ENCODE results near the gene HOXB5. TPM values are rescaled to one million over a fixed set of nuclear protein-coding genes. Genes with fewer than 3 reads are reported as not detected.

The HOXB5 gene
- total RNA-seq: 0.35 and 2.4 TPM in 2 replicates

DNA sequence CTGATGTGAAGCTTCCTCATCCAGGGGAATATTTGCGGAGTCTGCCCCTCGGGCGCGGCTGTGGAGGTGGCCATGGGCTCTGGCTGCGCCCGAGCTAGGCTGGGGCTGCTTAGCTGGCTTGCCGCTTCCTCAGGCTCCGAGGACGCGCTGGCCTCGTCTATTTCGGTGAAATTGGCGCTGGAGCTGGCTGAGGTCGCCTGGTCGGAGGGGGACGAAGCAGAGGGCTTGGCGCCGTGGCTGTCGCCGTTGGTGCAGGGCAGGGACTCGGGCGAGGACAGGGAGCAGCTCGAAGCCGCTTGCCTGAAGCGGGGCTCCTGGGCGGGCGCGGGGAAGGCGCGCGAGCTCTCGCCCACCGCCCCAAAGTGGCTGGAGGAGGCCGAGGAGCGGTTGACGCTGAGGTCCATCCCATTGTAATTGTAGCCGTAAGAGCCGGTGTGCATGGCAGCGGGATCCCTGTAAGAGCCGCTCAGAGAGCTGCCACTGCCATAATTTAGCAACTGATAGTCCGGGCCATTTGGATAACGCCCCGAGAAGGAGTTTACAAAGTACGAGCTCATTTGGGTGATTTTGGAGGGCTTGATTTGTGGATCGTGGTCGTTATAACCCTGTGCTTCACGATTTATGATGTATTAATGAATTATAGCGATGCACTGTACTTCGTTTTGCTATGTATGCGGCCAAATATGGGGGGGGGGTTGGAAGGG lies at the start of gene HOXB5:
HOXB5 (minus strand) TSS at position 654 of the 704 bp plus-strand sequence; CDS start at position 557, 97 bp downstream.
- no peak for DNase-seq (ENCODE audit: low read depth)

DNA sequence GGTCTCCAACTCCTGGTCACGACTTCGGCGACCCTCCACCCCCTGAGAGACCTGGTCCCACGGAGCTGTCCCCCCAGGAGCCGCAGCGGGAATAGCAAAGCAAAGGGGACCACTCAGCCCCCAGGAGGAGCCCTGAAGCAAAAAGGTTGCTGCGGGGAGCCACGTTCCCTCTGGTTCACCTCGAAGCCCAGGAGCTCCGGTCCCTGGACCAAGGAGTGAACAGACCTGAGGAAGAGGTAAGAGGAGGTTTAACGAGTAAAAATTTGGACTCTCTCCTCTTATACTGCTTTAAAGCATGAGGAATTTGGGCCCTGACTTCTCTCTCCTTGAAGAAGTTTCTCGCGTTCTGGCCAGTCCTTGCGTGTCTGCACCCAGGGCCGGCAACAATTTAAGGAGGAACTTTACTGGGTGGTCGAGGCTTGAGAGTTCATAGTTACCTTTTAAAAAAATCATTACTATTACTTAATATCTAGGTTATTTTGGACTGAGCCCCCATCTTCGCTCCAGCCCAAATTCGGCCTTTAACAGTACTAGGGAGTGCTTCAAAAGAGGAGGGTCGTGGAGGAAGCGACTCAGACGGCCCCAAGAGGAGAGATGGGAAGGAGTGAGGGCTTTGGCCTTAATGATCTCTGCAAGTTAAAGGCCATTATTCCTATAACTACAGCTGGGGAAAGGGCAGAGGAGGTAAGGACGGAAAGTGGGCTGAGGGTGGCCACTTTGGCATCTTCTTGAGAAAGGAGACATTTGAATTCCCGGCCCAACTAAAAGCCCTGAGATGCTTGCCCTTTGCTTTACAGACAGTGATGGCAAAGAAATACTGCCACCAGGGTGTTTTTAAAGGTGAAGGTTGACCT lies 49.5 kb upstream of the HOXB5 start:
- no peak for DNase-seq (ENCODE audit: low read depth)

DNA sequence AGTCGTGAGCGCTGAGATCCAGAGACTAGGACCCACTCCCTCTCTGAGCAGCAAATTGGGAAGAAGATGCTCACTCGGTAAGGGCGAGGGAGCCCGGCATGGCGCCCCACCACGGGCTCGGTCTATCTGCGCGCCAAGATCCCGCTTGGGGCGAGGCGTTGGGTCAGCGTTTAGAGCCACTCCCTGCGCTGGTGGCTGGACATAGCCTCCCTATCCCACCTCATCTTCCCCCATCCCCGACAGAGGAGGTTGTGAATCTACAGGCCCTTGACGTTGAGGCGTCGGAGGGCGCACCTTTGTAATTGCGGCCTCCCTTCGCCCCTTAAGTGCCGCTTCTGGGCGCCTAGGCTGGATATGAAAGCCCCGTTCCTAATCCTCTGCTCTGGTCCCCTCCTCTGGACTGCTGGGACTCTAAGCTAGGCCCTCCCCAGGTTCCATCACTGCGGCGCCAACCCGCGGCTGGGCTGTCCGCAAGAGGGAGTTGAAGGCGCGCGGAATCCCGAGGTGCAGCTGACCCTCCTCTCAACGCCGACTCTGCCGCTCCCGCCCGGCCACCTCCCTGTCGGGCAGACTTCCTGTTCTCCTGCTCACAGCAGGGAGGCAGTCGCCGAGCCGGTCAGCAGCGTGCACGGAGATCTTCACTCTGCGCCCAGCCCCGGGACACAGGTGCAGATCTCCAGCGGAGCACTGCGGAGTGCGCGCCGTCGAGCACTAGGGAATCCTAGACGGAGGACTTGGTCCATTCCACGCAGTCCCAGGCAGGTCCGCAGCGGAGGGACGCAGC lies 48.7 kb upstream of the HOXB5 start:
- DNase-seq (ENCODE audit: low read depth): no peak

DNA sequence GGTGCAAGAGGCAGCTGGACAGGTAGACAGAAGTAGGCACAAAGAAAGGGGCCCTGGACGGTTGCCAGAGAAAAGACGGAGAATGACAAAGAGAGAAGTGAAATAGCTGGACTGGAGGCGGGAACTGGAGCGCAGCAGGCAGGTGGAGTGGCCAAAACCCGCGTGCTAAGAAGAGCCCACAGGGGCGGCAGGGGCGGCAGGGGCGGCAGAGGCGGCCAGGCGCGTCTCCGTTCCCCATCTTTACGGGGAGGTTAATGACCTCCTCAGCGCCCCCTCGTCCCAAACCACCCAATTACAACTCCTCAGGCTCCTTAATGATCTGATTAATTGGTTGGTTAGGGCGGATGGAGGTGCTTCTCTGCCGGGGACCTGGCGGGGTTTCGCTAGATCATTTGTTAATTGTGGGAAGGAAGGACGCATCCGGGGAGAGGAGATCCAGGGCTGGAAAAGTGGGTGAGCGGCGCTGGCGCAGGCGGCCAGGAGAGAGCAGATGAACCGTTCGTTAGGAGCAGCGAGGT lies 48.0 kb upstream of the HOXB5 start:
- DNase-seq (ENCODE audit: low read depth): no peak

- DNase-seq (ENCODE audit: low read depth): no peak
Observed at GRCh38 chr17:48640858-48641180, 47.2 kb upstream of the HOXB5 start.

DNA sequence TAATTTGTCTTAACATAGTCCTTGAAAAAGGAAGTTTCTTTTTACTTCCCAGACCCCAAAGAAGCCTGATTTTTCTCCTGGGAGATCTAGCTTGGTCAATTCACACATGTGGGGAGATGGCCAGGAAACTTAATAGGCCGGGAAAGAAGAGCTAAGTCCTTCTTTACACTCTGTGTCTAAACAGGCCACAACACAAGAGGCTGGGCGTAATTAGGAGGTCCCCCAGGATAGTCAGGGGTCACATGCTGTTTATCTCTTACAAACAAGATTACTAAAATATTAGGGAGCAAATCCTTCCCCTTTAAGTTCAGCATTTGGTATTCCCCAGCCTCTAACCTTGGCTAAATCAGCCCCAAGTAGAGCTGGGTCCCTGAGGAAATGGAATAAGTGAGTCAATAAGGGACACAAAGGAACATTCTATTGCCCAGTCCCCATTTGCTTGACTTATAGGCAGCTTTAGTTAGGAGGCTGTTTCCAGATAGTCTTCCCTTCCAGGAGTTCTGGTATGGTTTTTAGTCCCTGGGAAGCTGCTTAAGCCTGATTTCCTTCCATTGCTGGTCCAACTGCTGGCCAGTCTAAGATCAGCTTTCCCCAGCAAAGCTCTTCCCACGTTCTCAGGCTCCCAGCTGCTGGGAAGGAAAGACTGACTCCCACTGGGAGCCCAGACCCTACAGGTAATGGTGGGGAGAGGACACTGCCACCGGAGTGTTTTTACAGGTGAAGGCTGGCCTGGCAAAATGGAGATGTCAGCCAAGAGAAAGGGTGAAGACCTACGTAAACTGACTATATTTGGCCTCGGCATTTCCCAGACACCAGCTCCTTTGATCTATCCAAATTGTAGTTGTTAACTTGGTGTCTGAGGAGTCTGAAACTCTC lies 46.6 kb upstream of the HOXB5 start:
- DNase-seq (ENCODE audit: low read depth): no peak

DNA sequence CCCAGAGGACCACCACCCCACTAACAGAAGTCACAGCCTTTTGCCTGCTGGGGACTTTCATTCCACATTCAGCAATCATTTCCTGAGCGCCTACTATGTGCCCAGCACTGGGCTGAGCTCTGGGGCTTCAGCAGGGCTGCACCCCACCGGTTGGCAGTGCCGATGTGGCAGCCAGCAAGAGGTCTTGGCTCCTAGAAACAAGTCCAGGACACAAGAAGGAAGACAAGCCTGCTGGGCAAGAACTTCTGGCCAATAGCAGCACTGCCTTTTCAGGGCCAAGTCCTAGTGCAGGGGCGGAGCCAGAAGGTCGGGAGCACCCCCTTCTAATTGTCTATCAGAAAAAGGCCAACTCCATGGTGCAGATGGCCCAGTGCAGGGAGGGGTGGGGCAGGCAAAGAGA lies 45.6 kb upstream of the HOXB5 start:
- no peak for DNase-seq (ENCODE audit: low read depth)

- DNase-seq (ENCODE audit: low read depth): peak; percentile 70
Observed at GRCh38 chr17:48637323-48638260, 44.0 kb upstream of the HOXB5 start.

GRCh38 chr17:48636177-48637018 lies 42.8 kb upstream of the HOXB5 start:
- DNase-seq (ENCODE audit: low read depth): peak; percentile 72

DNA sequence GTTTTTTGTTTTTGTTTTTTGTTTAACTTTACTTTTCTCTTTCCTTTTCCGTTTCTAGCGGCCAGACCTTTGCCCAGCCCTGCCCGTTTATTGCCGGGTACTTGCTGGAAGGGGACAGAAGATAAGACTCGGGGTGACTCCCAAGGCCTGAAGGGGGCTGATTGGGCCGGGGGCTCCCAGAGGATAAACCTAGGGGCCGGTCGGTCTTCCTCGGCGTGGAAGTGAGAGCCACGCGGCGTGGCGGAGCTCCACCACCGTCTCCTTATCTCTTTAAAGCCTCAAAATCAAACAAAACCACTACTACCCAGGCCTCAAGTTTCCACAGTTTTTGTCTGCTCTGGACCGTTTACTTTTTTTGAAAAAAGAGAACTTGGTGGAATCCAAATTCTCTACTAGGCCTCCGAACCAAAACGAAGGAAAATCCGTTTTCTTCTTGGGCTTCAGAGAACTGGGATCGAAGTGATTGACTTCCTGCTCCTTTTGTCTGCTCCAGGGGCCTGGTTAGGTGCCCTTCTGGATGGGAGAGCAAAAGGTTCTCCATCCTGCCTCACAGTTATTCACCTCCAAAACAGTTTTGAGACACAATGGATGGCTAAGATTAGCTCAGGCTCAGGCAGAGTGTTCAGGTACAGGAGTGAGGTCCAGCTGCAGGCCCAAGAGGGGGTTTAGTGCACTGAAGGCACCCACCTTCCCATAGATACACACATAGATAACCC lies 41.1 kb upstream of the HOXB5 start:
- DNase-seq (ENCODE audit: low read depth): no peak

- DNase-seq (ENCODE audit: low read depth): no peak
Observed at GRCh38 chr17:48633266-48633677, 39.7 kb upstream of the HOXB5 start.

GRCh38 chr17:48632579-48633265 lies 39.1 kb upstream of the HOXB5 start:
- DNase-seq (ENCODE audit: low read depth): no peak

DNA sequence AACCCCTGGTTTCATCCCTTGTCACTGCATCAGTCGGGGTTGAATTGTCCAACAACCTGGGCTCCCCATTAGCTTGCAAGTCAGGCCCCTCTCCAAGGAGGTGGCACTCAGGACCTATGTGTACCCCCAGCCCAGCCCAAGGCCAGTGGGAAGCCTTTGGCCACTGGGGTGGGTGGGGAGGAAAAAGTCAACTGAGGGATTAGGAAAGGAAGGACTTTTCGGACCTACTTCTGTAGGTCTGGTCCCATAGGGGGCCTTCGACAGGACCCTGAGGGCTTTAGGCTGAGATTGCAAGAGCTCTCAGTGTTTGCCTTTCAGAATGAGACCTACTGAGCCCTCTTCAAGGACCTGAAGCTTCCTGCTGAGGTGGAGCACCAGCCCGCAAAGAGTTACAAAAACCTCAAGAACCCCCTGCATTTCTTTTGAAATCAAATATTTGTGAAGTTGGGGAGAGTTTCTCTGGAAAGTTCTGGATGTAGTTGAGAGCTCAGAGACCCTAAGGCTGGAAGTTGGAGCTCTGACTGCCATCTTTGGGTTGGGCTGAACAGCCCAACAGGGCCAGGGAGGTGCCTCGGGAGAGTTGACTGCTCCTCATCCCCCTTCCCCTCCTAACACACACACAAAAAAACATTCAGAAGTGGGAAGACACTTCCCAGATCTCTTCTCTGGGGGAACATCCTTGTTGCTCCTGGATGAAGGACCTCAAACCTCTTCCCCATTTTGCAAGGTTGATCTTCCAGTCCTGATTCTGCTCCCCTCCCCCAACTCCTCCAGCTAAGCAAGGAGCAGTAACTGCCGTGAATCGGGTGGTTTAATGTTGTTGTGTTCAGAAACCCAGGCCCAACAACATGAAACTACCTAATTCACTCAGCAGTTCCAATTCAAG lies 38.4 kb upstream of the HOXB5 start:
- no peak for DNase-seq (ENCODE audit: low read depth)

- DNase-seq (ENCODE audit: low read depth): no peak
Observed at GRCh38 chr17:48630925-48631692, 37.5 kb upstream of the HOXB5 start.

GRCh38 chr17:48630009-48630924 lies 36.7 kb upstream of the HOXB5 start:
- no peak for DNase-seq (ENCODE audit: low read depth)
